Sigmoid colon (tissue), 4 donors: ENCODE measurements around the gene GRB10.

ENCODE experiments used
- POLR2A ChIP-seq, 2 donors: fragments of 450-650 bp; IDR thresholded peaks; one replicate each; pipeline ENCODE4 v1.6.1; 2016; ENCODE audit warnings: antibody characterized with exemption in 2 of 2, mild to moderate bottlenecking in 2 of 2, moderate library complexity in 2 of 2
- POLR2AphosphoS5 ChIP-seq, 4 donors: sonication (generic); formaldehyde crosslinking; IDR thresholded peaks; one replicate each; pipeline ENCODE4 v1.6.1; 2017; ENCODE audit warnings: antibody characterized with exemption in 4 of 4
- TF ChIP-seq, protein P1 (sequence below), 4 experiments: fragments of 450-650 bp in 3 of 4; fragments of 200-600 bp in 1 of 4; IDR thresholded peaks; one replicate each; pipeline ENCODE4 v1.5.1; 2016 to 2019; ENCODE audit warnings: antibody characterized with exemption in 4 of 4, mild to moderate bottlenecking in 3 of 4, moderate library complexity in 2 of 4

DNA sequence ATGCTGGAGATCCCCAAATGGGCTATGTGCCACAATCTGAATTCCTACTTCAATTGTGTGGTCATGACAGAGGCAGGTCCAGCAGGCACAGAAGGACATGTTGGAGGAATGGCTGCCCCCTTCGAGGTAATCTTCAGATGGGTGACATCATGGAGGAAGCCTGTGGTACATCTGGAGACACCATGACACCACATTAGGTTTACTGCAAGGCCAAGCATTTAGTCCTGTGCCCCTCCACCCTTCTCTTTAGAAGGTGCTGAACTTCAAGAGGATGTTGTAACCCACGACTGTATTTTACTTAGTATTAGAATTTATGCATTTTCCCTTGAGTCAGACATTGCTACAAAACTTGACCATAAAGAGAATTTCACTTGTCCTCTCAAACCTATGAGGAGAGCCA lies 142.4 kb downstream of the GRB10 start:
- TF ChIP-seq, protein P1, sequence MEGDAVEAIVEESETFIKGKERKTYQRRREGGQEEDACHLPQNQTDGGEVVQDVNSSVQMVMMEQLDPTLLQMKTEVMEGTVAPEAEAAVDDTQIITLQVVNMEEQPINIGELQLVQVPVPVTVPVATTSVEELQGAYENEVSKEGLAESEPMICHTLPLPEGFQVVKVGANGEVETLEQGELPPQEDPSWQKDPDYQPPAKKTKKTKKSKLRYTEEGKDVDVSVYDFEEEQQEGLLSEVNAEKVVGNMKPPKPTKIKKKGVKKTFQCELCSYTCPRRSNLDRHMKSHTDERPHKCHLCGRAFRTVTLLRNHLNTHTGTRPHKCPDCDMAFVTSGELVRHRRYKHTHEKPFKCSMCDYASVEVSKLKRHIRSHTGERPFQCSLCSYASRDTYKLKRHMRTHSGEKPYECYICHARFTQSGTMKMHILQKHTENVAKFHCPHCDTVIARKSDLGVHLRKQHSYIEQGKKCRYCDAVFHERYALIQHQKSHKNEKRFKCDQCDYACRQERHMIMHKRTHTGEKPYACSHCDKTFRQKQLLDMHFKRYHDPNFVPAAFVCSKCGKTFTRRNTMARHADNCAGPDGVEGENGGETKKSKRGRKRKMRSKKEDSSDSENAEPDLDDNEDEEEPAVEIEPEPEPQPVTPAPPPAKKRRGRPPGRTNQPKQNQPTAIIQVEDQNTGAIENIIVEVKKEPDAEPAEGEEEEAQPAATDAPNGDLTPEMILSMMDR (IDR thresholded peaks at IDR 0.05) = no peak
- TF ChIP-seq POLR2A (IDR thresholded peaks at IDR 0.05) = no peak
- TF ChIP-seq POLR2AphosphoS5 (IDR thresholded peaks at IDR 0.05) = no peak
